DOHH2 (cell line): Measurements from ENCODE around the gene FAM131C.

Experiments used
- H3F3A ChIP-seq: fragments of 200-600 bp; sonication (generic), shearing (Covaris generic); 2 replicates; pipeline ENCODE4 v1.6.0; 2016; ENCODE audit warnings: antibody characterized with exemption, mild to moderate bottlenecking; ENCODE audit not compliant: control insufficient read depth, insufficient read depth
- H3K27ac ChIP-seq: fragments of 200-600 bp; sonication (generic); 2 replicates; pipeline ENCODE4 v1.5.1; 2014; ENCODE audit warnings: low read depth, mild to moderate bottlenecking, low read length, moderate library complexity
- H3K27me3 ChIP-seq: fragments of 200-600 bp; sonication (generic); 2 replicates; pipeline ENCODE4 v1.6.1; 2014; ENCODE audit warnings: mild to moderate bottlenecking, low read length, mixed read lengths; ENCODE audit not compliant: control insufficient read depth
- H3K36me3 ChIP-seq: fragments of 200-600 bp; sonication (generic); 2 replicates; pipeline ENCODE4 v1.6.1; 2014; ENCODE audit warnings: mild to moderate bottlenecking, low read length, moderate library complexity, mixed read lengths; ENCODE audit not compliant: control insufficient read depth
- H3K4me1 ChIP-seq: fragments of 200-600 bp; sonication (generic); 2 replicates; pipeline ENCODE4 v1.6.1; 2014; ENCODE audit warnings: mild to moderate bottlenecking, low read length, mixed read lengths; ENCODE audit not compliant: control insufficient read depth
- H3K4me2 ChIP-seq: fragments of 200-600 bp; sonication (generic); 2 replicates; pipeline ENCODE4 v1.6.0; 2014; ENCODE audit warnings: mild to moderate bottlenecking, low read length, moderate library complexity
- H3K4me3 ChIP-seq: fragments of 200-600 bp; sonication (generic); 2 replicates; pipeline ENCODE4 v1.5.1; 2014; ENCODE audit warnings: mild to moderate bottlenecking, low read length, mixed read lengths
- H3K79me2 ChIP-seq: fragments of 200-600 bp; sonication (generic); 2 replicates; pipeline ENCODE4 v1.6.1; 2014; ENCODE audit warnings: mild to moderate bottlenecking, low read length, mixed read lengths; ENCODE audit not compliant: control insufficient read depth
- H3K9me2 ChIP-seq: fragments of 200-600 bp; sonication (generic); replicated peaks from 2 replicates; pipeline ENCODE4 v1.6.1; 2014; ENCODE audit warnings: mild to moderate bottlenecking, low read length, mixed read lengths; ENCODE audit not compliant: control insufficient read depth
- H3K9me3 ChIP-seq: fragments of 200-600 bp; sonication (generic); 2 replicates; pipeline ENCODE4 v1.6.1; 2014; ENCODE audit warnings: antibody characterized with exemption, low read length, mixed read lengths; ENCODE audit not compliant: control insufficient read depth, insufficient read depth
- H4K20me1 ChIP-seq: fragments of 200-600 bp; sonication (generic); 2 replicates; pipeline ENCODE4 v1.6.0; 2014; ENCODE audit warnings: low read depth, mild to moderate bottlenecking, antibody characterized with exemption, low read length, moderate library complexity; ENCODE audit not compliant: control insufficient read depth, insufficient read depth
- CTCF ChIP-seq: fragments of 200-600 bp; sonication (generic); IDR thresholded peaks from one replicate; pipeline ENCODE4 v1.5.1; 2014; ENCODE audit warnings: antibody characterized with exemption, mild to moderate bottlenecking, low read depth, low read length; ENCODE audit not compliant: poor library complexity, severe bottlenecking
- EZH2phosphoT487 ChIP-seq: fragments of 200-600 bp; sonication (generic); IDR thresholded peaks from 2 replicates; pipeline ENCODE4 v1.6.1; 2017; ENCODE audit warnings: borderline replicate concordance, mild to moderate bottlenecking, antibody characterized with exemption, low read length, moderate library complexity, mixed read lengths

The FAM131C gene

DNA sequence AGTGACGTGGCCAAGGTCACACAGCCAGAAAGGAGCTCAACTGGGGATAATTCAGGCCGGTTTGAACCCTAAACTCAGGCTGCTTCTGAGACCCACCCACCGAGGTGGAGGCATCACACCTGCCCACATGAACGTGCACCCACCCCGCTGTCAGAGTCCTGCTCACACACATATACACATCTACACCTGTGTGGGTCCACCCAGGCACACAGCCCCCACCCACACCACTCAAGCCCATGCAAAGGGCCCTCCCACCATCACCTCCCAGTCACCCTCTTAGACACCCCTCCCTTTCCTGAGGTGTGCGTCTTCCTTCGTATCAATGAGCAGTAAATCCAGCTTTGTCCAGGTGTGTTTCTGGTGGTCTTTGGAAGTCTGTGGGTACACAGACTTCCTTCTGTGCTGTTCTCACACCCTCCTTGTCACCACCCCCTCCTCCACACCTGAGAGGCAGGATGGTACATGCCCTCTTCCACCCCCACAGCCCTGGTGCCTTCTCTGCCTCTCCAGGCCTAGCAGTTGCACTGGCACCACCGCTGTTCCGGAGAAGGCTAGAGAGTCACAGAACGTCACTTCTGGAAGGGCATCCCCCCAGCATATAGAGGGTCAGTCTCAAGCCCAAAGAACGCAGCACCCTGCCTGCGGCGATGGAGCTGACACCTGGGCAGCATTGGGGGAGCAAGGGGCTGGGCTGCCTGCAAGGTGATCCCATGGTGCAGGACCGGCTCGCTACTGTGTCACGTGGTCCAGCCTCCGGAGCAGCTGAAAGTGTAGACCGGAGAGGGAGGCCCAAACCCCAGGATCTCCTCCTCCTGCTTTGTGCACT is 18.9 kb upstream of the FAM131C start:
- H3F3A ChIP-seq, result no peaks in the 10 kb centered on the region
- no peak overlapping the region for H3K4me2 ChIP-seq

GRCh38 chr1:16091296-16091695 is 17.8 kb upstream of the FAM131C start:
- Histone ChIP-seq H4K20me1 (no peaks in the 10 kb centered on the region), H3K4me2 (no peak overlapping the region), H3K9me2 (no peaks in the 10 kb centered on the region), H3F3A (no peaks in the 10 kb centered on the region), H3K9me3 (no peaks in the 10 kb centered on the region), H3K4me3 (no peak overlapping the region), H3K4me1 (no peaks in the 10 kb centered on the region), H3K79me2 (no peaks in the 10 kb centered on the region), H3K36me3 (no peaks in the 10 kb centered on the region), H3K27ac (no peak overlapping the region), H3K27me3 (peaks cover 9% of the 10 kb centered on the region; the same call in 1 of the 2 replicates)
- TF ChIP-seq CTCF (no peak), EZH2phosphoT487 (no peak)

More for the DNA sequence above, 18.9 kb upstream of the FAM131C start:
- Histone ChIP-seq H3K9me2 (no peaks in the 10 kb centered on the region), H3K27me3 (peaks cover 9% of the 10 kb centered on the region; the same call in 1 of the 2 replicates), H4K20me1 (no peaks in the 10 kb centered on the region), H3K9me3 (no peaks in the 10 kb centered on the region), H3K4me1 (no peaks in the 10 kb centered on the region), H3K4me3 (no peak overlapping the region), H3K79me2 (no peaks in the 10 kb centered on the region), H3K27ac (no peak overlapping the region), H3K36me3 (no peaks in the 10 kb centered on the region)
- TF ChIP-seq CTCF, result no peak
- TF ChIP-seq EZH2phosphoT487, result no peak

GRCh38 chr1:16090076-16090826 is 16.8 kb upstream of the FAM131C start:
- no peaks in the 10 kb centered on the region for H3K79me2 ChIP-seq
- TF ChIP-seq EZH2phosphoT487, result no peak
- TF ChIP-seq CTCF, result no peak
- no peaks in the 10 kb centered on the region for H3K9me2 ChIP-seq
- H3F3A ChIP-seq, result no peaks in the 10 kb centered on the region
- H3K27me3 ChIP-seq, result peaks cover 9% of the 10 kb centered on the region; the same call in 1 of the 2 replicates
- H3K9me3 ChIP-seq, result no peaks in the 10 kb centered on the region
- H3K4me1 ChIP-seq, result no peaks in the 10 kb centered on the region
- H3K27ac ChIP-seq, result no peak overlapping the region
- no peak overlapping the region for H3K4me2 ChIP-seq
- H3K4me3 ChIP-seq, result no peak overlapping the region
- H3K36me3 ChIP-seq, result no peaks in the 10 kb centered on the region
- no peaks in the 10 kb centered on the region for H4K20me1 ChIP-seq
